Dedifferentiated amniotic fluid mesenchymal stem cell (primary cell): ENCODE data around the gene SYP.

Experiments used
- DNase-seq: peaks from one replicate; pipeline ENCODE4 v3.0.0-alpha.2; 2016; ENCODE audit errors: extremely low spot score

The SYP gene

GRCh38 chrX:49220100-49220499 lies 20.1 kb upstream of the SYP start:
- DNase-seq: no peak

GRCh38 chrX:49214996-49215526 lies 15.1 kb upstream of the SYP start:
- no peak for DNase-seq

- DNase-seq: no peak
Measured at GRCh38 chrX:49214416-49214815, 14.4 kb upstream of the SYP start.

GRCh38 chrX:49212861-49213260 lies 12.9 kb upstream of the SYP start:
- DNase-seq: no peak

- DNase-seq: no peak
Measured at GRCh38 chrX:49212209-49212608, 12.2 kb upstream of the SYP start.

GRCh38 chrX:49211074-49211473 lies 11.1 kb upstream of the SYP start:
- no peak for DNase-seq

- DNase-seq: no peak
Measured at GRCh38 chrX:49210406-49210805, 10.4 kb upstream of the SYP start.

- no peak for DNase-seq
Measured at GRCh38 chrX:49209434-49210251, 9.7 kb upstream of the SYP start.

- DNase-seq: no peak
Measured at GRCh38 chrX:49208399-49208798, 8.4 kb upstream of the SYP start.

GRCh38 chrX:49206543-49206942 lies 6.5 kb upstream of the SYP start:
- no peak for DNase-seq

GRCh38 chrX:49205443-49205842 lies 5.5 kb upstream of the SYP start:
- no peak for DNase-seq

GRCh38 chrX:49204709-49205108 lies 4.7 kb upstream of the SYP start:
- no peak for DNase-seq

GRCh38 chrX:49204017-49204416 lies 4.0 kb upstream of the SYP start:
- DNase-seq: no peak

- DNase-seq: no peak
Measured at GRCh38 chrX:49203536-49203935, 3.5 kb upstream of the SYP start.

- DNase-seq: no peak
Measured at GRCh38 chrX:49202022-49202421, 2.0 kb upstream of the SYP start.

GRCh38 chrX:49199315-49199595 lies 738 bp downstream of the SYP start:
- no peak for DNase-seq

- DNase-seq: no peak
Measured at GRCh38 chrX:49198540-49199314, 1.3 kb downstream of the SYP start.

GRCh38 chrX:49197543-49198087 lies 2.4 kb downstream of the SYP start:
- DNase-seq: no peak

- no peak for DNase-seq
Measured at GRCh38 chrX:49193542-49193964, 6.4 kb downstream of the SYP start.

GRCh38 chrX:49192722-49193328 lies 7.2 kb downstream of the SYP start:
- no peak for DNase-seq

- no peak for DNase-seq
Measured at GRCh38 chrX:49191574-49192011, 8.4 kb downstream of the SYP start.

- DNase-seq: peak; percentile 98
Measured at GRCh38 chrX:49190821-49191573, 9.0 kb downstream of the SYP start.
